SK-N-SH treated with all-trans-retinoic acid at 6 μM for 48 hours (cell line): ENCODE data around the gene PER2.

Source experiments
- ARNTL ChIP-seq: fragments of 450-650 bp; formaldehyde crosslinking; IDR thresholded peaks from 2 replicates; pipeline ENCODE4 v1.5.0; 2020; ENCODE audit warnings: low read depth, mild to moderate bottlenecking, moderate library complexity, borderline replicate concordance
- ZFP3 ChIP-seq: fragments of 250-450 bp; sonication (Bioruptor Pico); IDR thresholded peaks from 2 replicates; pipeline ENCODE4 v1.5.0; 2020; ENCODE audit warnings: mild to moderate bottlenecking, moderate library complexity
- ZNF565 ChIP-seq: fragments of 450-650 bp; formaldehyde crosslinking; conservative IDR thresholded peaks from 2 replicates; pipeline ENCODE4 v1.5.0; 2020; ENCODE audit warnings: low read depth, mild to moderate bottlenecking, moderate library complexity

- no peak for TF ChIP-seq ARNTL (CRISPR knock-in tag)
- no peak for TF ChIP-seq ZNF565 (CRISPR knock-in tag)
- TF ChIP-seq ZFP3, result no peak
These were observed 24.3 kb downstream of the PER2 start for GRCh38 chr2:238264072-238264460.
